ENCODE data around the gene MCF2L. TPM values are rescaled to one million over a fixed set of nuclear protein-coding genes. Genes with fewer than 3 reads are reported as not detected.

Gene MCF2L
- polyA plus RNA-seq, 2 donors = 10.9 to 19.4 TPM

DNA sequence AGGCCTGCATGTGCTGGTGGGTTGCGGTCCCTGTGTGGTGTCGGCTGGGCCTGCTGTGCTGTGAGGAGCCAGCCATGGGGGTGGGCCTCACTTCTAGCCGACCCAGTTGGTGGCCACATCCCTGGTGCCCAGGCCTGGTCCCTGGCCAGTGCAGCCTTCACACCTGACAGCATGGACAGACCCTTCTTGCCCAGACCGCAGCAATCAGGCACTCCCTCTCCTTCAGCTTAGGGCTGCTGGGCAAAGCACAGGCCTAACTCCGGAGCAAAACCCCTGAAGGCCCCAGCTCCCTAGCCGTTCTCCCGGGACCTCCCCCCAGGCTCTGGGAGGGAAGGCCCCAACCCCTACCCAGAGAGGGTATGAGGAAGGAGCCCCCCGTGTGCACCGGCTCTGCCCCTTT is 6.6 kb upstream of the MCF2L start:
- no peaks in the 10 kb centered on the region for H3K36me3 ChIP-seq (ENCODE audit: control insufficient read depth in 2 of 2, insufficient read depth in 2 of 2, low read length in 1 of 2)
- no peak overlapping the region for H3K4me3 ChIP-seq (ENCODE audit: low read depth in 1 of 2, low read length in 2 of 2)
- 72 to 82% methylated on average over 9 of the region's 9 CpGs for WGBS, 2 donors
- no peaks in the 10 kb centered on the region for H3K27me3 ChIP-seq (ENCODE audit: control insufficient read depth in 1 of 2, insufficient read depth in 2 of 2, low read length in 2 of 2)
- no peaks in the 10 kb centered on the region for H3K4me1 ChIP-seq (ENCODE audit: control insufficient read depth in 2 of 2, insufficient read depth in 2 of 2, low read length in 1 of 2)
- peaks cover 0 to 2% of the 10 kb centered on the region in 2 donors for H3K9me3 ChIP-seq (ENCODE audit: control insufficient read depth in 2 of 2, insufficient read depth in 1 of 2, low read depth in 1 of 2, low read length in 1 of 2)
- H3K27ac ChIP-seq (ENCODE audit: low read depth in 2 of 2, low read length in 1 of 2) = no peak overlapping the region

DNA sequence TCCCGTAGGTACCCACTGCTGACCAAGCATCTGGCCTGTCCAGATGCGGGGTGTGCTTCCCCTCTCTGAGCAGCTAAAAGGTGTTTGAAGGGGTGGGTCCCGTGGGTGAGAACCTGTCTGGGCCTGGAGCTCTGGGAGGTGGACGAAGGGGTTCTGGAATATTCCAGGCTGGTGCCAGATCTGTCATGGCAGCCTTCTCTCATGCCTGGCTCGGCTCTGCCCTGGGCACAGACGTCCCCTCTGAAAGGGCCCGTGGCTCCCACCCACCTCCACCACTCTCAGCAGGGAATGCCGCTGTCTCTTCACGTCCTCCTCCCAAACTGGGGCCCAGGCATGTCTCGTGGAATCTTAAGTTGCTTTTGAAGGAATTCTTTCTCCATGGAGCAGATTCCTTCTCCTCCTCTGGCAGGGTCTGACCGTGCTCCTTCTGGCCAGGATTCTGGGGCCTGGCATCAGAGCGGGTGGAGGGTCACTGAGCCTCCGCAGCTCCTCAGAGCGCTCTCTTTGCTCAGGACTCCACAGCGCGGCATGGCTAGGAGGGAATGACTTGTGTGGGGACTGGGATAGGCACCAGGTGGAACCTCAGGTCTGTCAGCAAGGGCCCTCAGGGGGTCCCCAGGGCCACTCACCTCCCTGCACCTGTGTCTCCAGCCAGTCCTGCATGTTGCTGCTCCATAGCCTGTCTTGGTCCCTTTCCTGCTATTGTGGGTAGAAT is 5.9 kb upstream of the MCF2L start:
- Histone ChIP-seq H3K4me1 (ENCODE audit: control insufficient read depth in 2 of 2, insufficient read depth in 2 of 2, low read length in 1 of 2) (peaks cover 0 to 2% of the 10 kb centered on the region in 2 donors), H3K9me3 (ENCODE audit: control insufficient read depth in 2 of 2, insufficient read depth in 1 of 2, low read depth in 1 of 2, low read length in 1 of 2) (peaks cover 0 to 2% of the 10 kb centered on the region in 2 donors), H3K27ac (ENCODE audit: low read depth in 2 of 2, low read length in 1 of 2) (no peak overlapping the region), H3K4me3 (ENCODE audit: low read depth in 1 of 2, low read length in 2 of 2) (no peak overlapping the region), H3K27me3 (ENCODE audit: control insufficient read depth in 1 of 2, insufficient read depth in 2 of 2, low read length in 2 of 2) (no peaks in the 10 kb centered on the region), H3K36me3 (ENCODE audit: control insufficient read depth in 2 of 2, insufficient read depth in 2 of 2, low read length in 1 of 2) (no peaks in the 10 kb centered on the region)
- 68 to 83% methylated on average over 16 of the region's 16 CpGs for WGBS, 2 donors

DNA sequence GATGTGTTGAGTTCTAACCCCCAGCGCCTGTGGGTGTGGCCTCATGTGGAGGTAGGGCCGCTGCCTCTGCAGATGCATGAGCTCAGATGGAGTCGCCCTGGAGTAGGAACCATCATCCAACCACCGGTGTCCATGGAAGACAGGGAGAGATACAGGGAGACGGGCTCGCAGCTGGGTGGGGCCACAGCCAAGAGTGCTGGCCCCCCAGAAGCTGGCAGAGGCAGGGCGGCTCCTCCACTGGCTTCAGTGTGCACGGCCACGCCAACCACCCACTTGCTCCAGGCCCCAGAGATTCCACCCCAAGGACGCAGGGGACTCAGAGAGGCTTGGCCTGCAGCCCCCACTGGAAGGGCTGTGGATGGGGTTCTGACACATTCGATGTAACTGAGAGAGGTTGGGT is 5.4 kb upstream of the MCF2L start:
- no peaks in the 10 kb centered on the region for H3K27me3 ChIP-seq (ENCODE audit: control insufficient read depth in 1 of 2, insufficient read depth in 2 of 2, low read length in 2 of 2)
- peaks cover 0 to 2% of the 10 kb centered on the region in 2 donors for H3K9me3 ChIP-seq (ENCODE audit: control insufficient read depth in 2 of 2, insufficient read depth in 1 of 2, low read depth in 1 of 2, low read length in 1 of 2)
- WGBS, 2 donors = 91 to 93% methylated on average over 11 of the region's 11 CpGs
- no peaks in the 10 kb centered on the region for H3K36me3 ChIP-seq (ENCODE audit: control insufficient read depth in 2 of 2, insufficient read depth in 2 of 2, low read length in 1 of 2)
- no peak overlapping the region for H3K27ac ChIP-seq (ENCODE audit: low read depth in 2 of 2, low read length in 1 of 2)
- H3K4me1 ChIP-seq (ENCODE audit: control insufficient read depth in 2 of 2, insufficient read depth in 2 of 2, low read length in 1 of 2) = peaks cover 0 to 7% of the 10 kb centered on the region in 2 donors
- H3K4me3 ChIP-seq (ENCODE audit: low read depth in 1 of 2, low read length in 2 of 2) = no peak overlapping the region

DNA sequence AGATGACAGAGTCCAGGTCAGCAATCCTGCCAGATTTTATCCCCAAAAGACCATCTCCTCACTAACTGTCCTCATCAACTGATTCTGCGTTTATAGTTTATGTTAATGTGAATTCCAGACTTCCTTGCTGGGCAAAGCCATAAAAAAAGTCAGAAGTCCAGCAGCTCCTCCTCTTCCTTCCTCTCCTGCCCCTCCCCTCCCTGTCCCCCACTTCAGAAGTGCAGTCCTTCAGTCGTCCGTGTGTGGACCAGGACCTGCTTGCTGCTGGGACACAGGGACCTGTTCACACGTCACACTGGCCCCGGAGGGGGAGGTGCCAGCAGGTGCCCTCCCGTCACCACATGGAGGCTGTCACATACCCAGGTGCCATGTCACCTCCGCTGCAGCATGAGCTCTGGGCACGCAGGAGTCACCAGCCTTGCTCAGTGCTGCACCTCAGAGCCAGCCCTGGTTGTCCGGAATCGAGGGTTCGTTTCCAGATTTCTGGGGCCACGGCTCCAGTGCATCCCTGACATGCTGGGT is 4.0 kb upstream of the MCF2L start:
- Histone ChIP-seq H3K4me3 (ENCODE audit: low read depth in 1 of 2, low read length in 2 of 2) (no peak overlapping the region), H3K4me1 (ENCODE audit: control insufficient read depth in 2 of 2, insufficient read depth in 2 of 2, low read length in 1 of 2) (peaks cover 0 to 7% of the 10 kb centered on the region in 2 donors), H3K36me3 (ENCODE audit: control insufficient read depth in 2 of 2, insufficient read depth in 2 of 2, low read length in 1 of 2) (no peaks in the 10 kb centered on the region), H3K27me3 (ENCODE audit: control insufficient read depth in 1 of 2, insufficient read depth in 2 of 2, low read length in 2 of 2) (no peaks in the 10 kb centered on the region), H3K9me3 (ENCODE audit: control insufficient read depth in 2 of 2, insufficient read depth in 1 of 2, low read depth in 1 of 2, low read length in 1 of 2) (no peaks in the 10 kb centered on the region), H3K27ac (ENCODE audit: low read depth in 2 of 2, low read length in 1 of 2) (peak overlapping the region in 1 of 2 donors; percentile 21)
- WGBS, 2 donors = 60 to 62% methylated on average over 12 of the region's 12 CpGs

DNA sequence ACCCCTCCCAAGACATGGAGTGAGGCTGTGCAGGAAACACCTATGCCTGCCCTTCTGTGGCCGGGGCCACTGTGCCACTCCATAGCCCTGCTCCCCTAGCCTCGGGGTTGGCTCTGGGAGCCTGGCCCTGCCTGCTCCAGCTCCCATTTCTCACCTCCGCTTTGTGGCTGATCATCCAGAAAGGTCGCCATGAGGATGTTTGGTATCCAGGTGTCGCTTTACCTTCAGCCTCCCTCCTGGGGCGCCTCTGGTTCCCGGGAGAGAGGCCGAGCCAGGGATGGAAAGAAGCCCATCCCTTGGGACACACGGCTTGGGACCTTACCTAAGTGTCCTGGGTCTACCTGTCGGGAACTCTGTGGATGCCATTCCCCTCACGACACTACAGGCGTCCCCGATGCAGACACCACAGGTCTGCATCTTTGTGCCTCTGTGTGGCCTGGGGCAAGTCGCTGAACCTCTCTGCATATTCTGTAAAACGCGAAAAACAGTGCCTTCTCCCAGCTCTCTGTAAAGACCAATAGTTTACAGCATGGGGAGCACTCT is 3.4 kb upstream of the MCF2L start:
- Histone ChIP-seq H3K9me3 (ENCODE audit: control insufficient read depth in 2 of 2, insufficient read depth in 1 of 2, low read depth in 1 of 2, low read length in 1 of 2) (no peaks in the 10 kb centered on the region), H3K4me3 (ENCODE audit: low read depth in 1 of 2, low read length in 2 of 2) (no peak overlapping the region), H3K27ac (ENCODE audit: low read depth in 2 of 2, low read length in 1 of 2) (peak overlapping the region in 1 of 2 donors; percentile 21), H3K36me3 (ENCODE audit: control insufficient read depth in 2 of 2, insufficient read depth in 2 of 2, low read length in 1 of 2) (no peaks in the 10 kb centered on the region), H3K27me3 (ENCODE audit: control insufficient read depth in 1 of 2, insufficient read depth in 2 of 2, low read length in 2 of 2) (no peaks in the 10 kb centered on the region), H3K4me1 (ENCODE audit: control insufficient read depth in 2 of 2, insufficient read depth in 2 of 2, low read length in 1 of 2) (peaks cover 0 to 8% of the 10 kb centered on the region in 2 donors)
- WGBS, 2 donors = 91 to 94% methylated on average over 16 of the region's 16 CpGs

DNA sequence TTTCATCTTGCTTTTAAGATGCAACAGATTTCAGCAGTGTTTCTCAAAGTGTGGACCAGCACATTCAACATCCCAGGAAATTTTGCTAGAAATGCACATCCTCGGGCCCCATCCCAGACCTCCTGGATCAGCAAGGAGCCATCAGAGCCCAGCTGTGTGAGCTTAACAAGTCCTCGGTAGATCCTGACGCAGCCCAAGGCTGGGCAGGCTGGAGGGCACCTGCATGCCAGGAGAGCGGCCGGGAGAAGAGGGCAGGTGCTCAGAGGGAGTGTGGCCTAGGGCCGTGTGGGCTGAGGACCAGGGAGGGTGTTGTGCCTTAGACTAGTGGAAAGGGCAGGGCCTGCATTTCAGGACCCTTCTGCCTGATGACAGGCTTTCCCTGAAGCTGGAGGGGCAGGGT is 2.2 kb upstream of the MCF2L start:
- Histone ChIP-seq H3K36me3 (ENCODE audit: control insufficient read depth in 2 of 2, insufficient read depth in 2 of 2, low read length in 1 of 2) (no peaks in the 10 kb centered on the region), H3K9me3 (ENCODE audit: control insufficient read depth in 2 of 2, insufficient read depth in 1 of 2, low read depth in 1 of 2, low read length in 1 of 2) (no peaks in the 10 kb centered on the region), H3K4me1 (ENCODE audit: control insufficient read depth in 2 of 2, insufficient read depth in 2 of 2, low read length in 1 of 2) (peaks cover 0 to 8% of the 10 kb centered on the region in 2 donors), H3K27me3 (ENCODE audit: control insufficient read depth in 1 of 2, insufficient read depth in 2 of 2, low read length in 2 of 2) (no peaks in the 10 kb centered on the region), H3K4me3 (ENCODE audit: low read depth in 1 of 2, low read length in 2 of 2) (no peak overlapping the region), H3K27ac (ENCODE audit: low read depth in 2 of 2, low read length in 1 of 2) (no peak overlapping the region)
- 87 to 91% methylated on average over 6 of the region's 6 CpGs for WGBS, 2 donors

DNA sequence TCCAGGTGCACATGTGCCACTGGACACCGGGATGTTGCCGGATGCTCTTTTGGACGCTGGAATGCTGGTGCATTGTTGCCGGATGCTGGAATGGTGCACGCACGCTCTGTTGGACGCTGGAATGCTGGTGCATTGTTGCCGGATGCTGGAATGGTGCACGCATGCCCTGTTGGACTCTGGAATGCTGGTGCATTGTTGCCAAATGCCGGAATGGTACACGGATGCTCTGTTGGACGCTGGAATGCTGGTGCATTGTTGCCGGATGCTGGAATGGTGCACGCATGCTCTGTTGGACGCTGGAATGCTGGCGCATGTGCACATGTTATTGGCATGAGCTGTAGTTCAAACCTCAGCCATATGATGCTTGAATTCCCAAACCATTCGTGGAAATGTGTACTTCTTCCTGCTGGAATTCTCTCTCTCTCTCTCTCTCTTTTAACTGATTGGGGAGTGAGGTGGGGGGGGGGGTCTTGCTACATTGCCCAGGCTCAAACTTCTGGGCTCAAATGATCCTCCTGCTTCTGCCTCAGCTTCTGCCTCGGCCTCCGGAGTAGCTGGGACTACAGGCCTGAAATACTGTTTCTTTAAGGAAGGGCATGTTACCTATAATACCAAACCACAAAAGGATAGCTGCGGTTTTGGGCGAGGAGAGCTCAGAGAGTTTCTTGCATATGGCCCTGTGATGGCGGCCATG is 1.2 kb upstream of the MCF2L start:
- Histone ChIP-seq H3K36me3 (ENCODE audit: control insufficient read depth in 2 of 2, insufficient read depth in 2 of 2, low read length in 1 of 2) (no peaks in the 10 kb centered on the region), H3K27ac (ENCODE audit: low read depth in 2 of 2, low read length in 1 of 2) (no peak overlapping the region), H3K4me3 (ENCODE audit: low read depth in 1 of 2, low read length in 2 of 2) (peak overlapping the region; percentile 51 to 64), H3K27me3 (ENCODE audit: control insufficient read depth in 1 of 2, insufficient read depth in 2 of 2, low read length in 2 of 2) (no peaks in the 10 kb centered on the region), H3K4me1 (ENCODE audit: control insufficient read depth in 2 of 2, insufficient read depth in 2 of 2, low read length in 1 of 2) (peaks cover 0 to 8% of the 10 kb centered on the region in 2 donors), H3K9me3 (ENCODE audit: control insufficient read depth in 2 of 2, insufficient read depth in 1 of 2, low read depth in 1 of 2, low read length in 1 of 2) (no peaks in the 10 kb centered on the region)
- 76 to 82% methylated on average over 22 of the region's 22 CpGs for WGBS, 2 donors

DNA sequence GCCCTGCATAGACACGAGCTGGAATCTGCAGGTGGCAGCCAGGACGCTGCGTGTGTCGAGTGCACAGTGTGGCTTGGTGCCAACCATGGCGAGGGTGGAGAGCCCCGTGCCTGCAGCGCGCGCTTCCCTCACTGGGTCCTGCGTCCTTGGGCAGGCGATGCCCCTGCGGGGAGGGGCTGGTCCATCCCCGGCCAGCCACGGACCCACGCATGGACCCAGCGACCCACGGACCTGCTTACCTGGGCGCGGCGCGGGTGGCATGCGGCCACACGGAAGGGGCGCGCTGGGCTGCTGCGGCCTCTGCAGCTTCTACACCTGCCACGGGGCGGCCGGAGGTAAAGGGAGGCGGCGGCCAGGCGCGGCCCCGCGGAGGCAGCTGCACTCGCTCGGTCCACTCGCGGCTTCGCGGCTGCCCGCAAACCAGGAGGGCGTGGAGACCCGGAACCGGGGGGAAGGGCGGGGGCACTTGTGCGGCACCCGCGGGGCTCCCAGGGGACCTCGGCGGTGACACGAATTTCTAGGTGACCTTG is 569 bp upstream of the MCF2L start:
- no peak overlapping the region for H3K27ac ChIP-seq (ENCODE audit: low read depth in 2 of 2, low read length in 1 of 2)
- no peaks in the 10 kb centered on the region for H3K9me3 ChIP-seq (ENCODE audit: control insufficient read depth in 2 of 2, insufficient read depth in 1 of 2, low read depth in 1 of 2, low read length in 1 of 2)
- WGBS, 2 donors = 3 to 4% methylated on average over 45 to 52 of the region's 52 CpGs
- peaks cover 0 to 8% of the 10 kb centered on the region in 2 donors for H3K4me1 ChIP-seq (ENCODE audit: control insufficient read depth in 2 of 2, insufficient read depth in 2 of 2, low read length in 1 of 2)
- H3K4me3 ChIP-seq (ENCODE audit: low read depth in 1 of 2, low read length in 2 of 2) = peak overlapping the region; percentile 51 to 64
- H3K36me3 ChIP-seq (ENCODE audit: control insufficient read depth in 2 of 2, insufficient read depth in 2 of 2, low read length in 1 of 2) = no peaks in the 10 kb centered on the region
- no peaks in the 10 kb centered on the region for H3K27me3 ChIP-seq (ENCODE audit: control insufficient read depth in 1 of 2, insufficient read depth in 2 of 2, low read length in 2 of 2)

DNA sequence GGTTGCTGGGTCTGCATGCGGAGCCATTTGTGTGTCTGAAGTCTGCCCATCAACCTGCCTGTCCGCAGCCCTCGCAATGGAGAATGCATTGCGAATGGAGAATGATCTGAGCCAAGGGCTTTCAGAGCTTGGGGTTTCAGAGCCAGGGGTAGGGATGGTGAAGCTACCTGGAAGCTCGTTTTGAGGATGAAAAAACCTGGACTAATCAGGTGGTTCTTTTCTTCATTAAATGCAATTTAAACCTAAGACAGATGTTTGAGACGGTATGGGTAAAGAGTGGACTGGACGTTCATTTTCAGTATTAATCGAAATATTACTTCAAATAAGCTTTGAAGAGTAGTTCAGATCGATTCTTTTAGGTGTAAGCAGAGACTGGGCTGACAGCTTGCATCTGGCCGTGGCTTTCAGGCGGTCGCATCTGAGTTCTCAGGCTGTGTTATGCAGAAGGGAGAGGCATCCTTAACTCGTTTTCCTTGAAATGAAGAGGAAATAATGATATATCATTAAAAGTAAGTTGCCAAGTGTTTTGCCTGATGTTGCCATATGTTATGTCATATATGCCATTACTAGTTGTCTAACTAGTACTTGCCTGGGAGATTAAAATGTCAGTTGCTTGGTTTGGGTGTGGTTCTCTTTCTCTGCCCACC is 801 bp downstream of the MCF2L start:
- WGBS, 2 donors = 24 to 30% methylated on average over 13 of the region's 13 CpGs
- peaks cover 0 to 8% of the 10 kb centered on the region in 2 donors for H3K4me1 ChIP-seq (ENCODE audit: control insufficient read depth in 2 of 2, insufficient read depth in 2 of 2, low read length in 1 of 2)
- H3K4me3 ChIP-seq (ENCODE audit: low read depth in 1 of 2, low read length in 2 of 2) = peak overlapping the region; percentile 51 to 64
- H3K36me3 ChIP-seq (ENCODE audit: control insufficient read depth in 2 of 2, insufficient read depth in 2 of 2, low read length in 1 of 2) = no peaks in the 10 kb centered on the region
- H3K27ac ChIP-seq (ENCODE audit: low read depth in 2 of 2, low read length in 1 of 2) = peak overlapping the region in 1 of 2 donors; percentile 51
- no peaks in the 10 kb centered on the region for H3K9me3 ChIP-seq (ENCODE audit: control insufficient read depth in 2 of 2, insufficient read depth in 1 of 2, low read depth in 1 of 2, low read length in 1 of 2)
- H3K27me3 ChIP-seq (ENCODE audit: control insufficient read depth in 1 of 2, insufficient read depth in 2 of 2, low read length in 2 of 2) = no peaks in the 10 kb centered on the region

All from esophagus (tissue), 2 donors.